Measurements from ENCODE around the gene DDX52. TPM values are rescaled to one million over a fixed set of nuclear protein-coding genes. Genes with fewer than 3 reads are reported as not detected.

Gene DDX52
- total and polyA plus RNA-seq, 2 of the 8 experiments (the other 6 are each of a cell fraction or from before 2014, with no cell fraction given) = 10.0 to 45.9 TPM

- Histone ChIP-seq H3K9me3 (ENCODE audit: insufficient read depth in 2 of 2, low read depth in 1 of 2, low read length in 1 of 2) (no peaks in the 10 kb centered on the region), H3K23ac (ENCODE audit: insufficient read length) (no peak overlapping the region), H2BK120ac (replicated peaks; ENCODE audit: low read depth, low read length) (no peak overlapping the region), H2BK15ac (ENCODE audit: low read length) (no peak overlapping the region), H3K9ac (replicated peaks in 1 of 4; ENCODE audit: extremely low read depth in 1 of 4, low read depth in 3 of 4, low read length in 3 of 4) (no peak overlapping the region), H2BK12ac (ENCODE audit: low read depth, low read length) (no peak overlapping the region), H3K4me1 (replicated peaks in 1 of 4; ENCODE audit: control insufficient read depth in 3 of 4, insufficient read depth in 4 of 4, low read length in 3 of 4) (peaks cover 0 to 6% (median 4%) of the 10 kb centered on the region in 4 experiments; a peak in 3 of 7 replicates), H3K18ac (ENCODE audit: extremely low read depth, low read length) (no peak overlapping the region), H3K36me3 (ENCODE audit: control insufficient read depth in 2 of 4, insufficient read depth in 4 of 4, low read length in 3 of 4) (no peaks in the 10 kb centered on the region), H3K4me2 (ENCODE audit: insufficient read depth in 1 of 2, low read depth in 2 of 2, low read length in 2 of 2) (no peak overlapping the region), H3K79me2 (ENCODE audit: control insufficient read depth in 1 of 2, insufficient read depth in 2 of 2, low read length in 2 of 2) (no peaks in the 10 kb centered on the region), H3K27ac (ENCODE audit: low read depth, low read length) (no peak overlapping the region), H4K5ac (ENCODE audit: insufficient read length, low read depth, low read length) (no peak overlapping the region), H4K91ac (replicated peaks; ENCODE audit: insufficient read length, low read length) (no peak overlapping the region), H3K56ac (replicated peaks; ENCODE audit: insufficient read length, low read depth, low read length) (no peak overlapping the region), H4K8ac (ENCODE audit: extremely low read depth, insufficient read depth, low read length) (no peak overlapping the region), H3K23me2 (ENCODE audit: low read depth, low read length) (no peaks in the 10 kb centered on the region), H2BK20ac (ENCODE audit: low read length) (no peak overlapping the region), H3K14ac (ENCODE audit: insufficient read length) (no peak overlapping the region), H4K20me1 (replicated peaks in 1 of 2; ENCODE audit: control insufficient read depth in 1 of 2, insufficient read depth in 2 of 2, low read length in 2 of 2) (no peaks in the 10 kb centered on the region), H3K4me3 (ENCODE audit: extremely low read depth in 1 of 4, insufficient read depth in 2 of 4, low read depth in 3 of 4, low read length in 4 of 4) (no peak overlapping the region), H3K27me3 (replicated peaks in 1 of 4; ENCODE audit: control insufficient read depth in 3 of 4, extremely low read depth in 1 of 4, insufficient read depth in 3 of 4, low read length in 3 of 4) (no peaks in the 10 kb centered on the region), H2BK5ac (ENCODE audit: low read depth, low read length) (no peak overlapping the region), H2AFZ (ENCODE audit: low read length) (no peak overlapping the region), H3K4ac (replicated peaks; ENCODE audit: insufficient read length, low read depth, low read length) (no peak overlapping the region), H2AK5ac (ENCODE audit: low read depth, low read length) (no peak overlapping the region), H3K79me1 (ENCODE audit: low read depth, low read length) (no peaks in the 10 kb centered on the region)
- DNase-seq (ENCODE audit: low read depth in 1 of 2, low spot score in 2 of 2) (no peak), FAIRE-seq (no peak)
- CTCF ChIA-PET (ENCODE audit: partially characterized antibody) = interaction anchor here (0.8 to 1.8 kb wide), 5 partner anchors 10 to 153 kb away, joined by 3 to 7 read pairs (median 4); no protein-coding TSS in a partner anchor
- no peak for TF ChIP-seq NRF1 (IDR thresholded peaks at IDR 0.05; ENCODE audit: low read depth, low read length)
- TF ChIP-seq CTCF (IDR thresholded peaks at IDR 0.05; ENCODE audit: control extremely low read depth in 1 of 3, insufficient read depth in 1 of 3, low read depth in 1 of 3, low read length in 3 of 3) = peak in 1 of 3 experiments; percentile 26; a peak in 1 of 4 replicates
- POLR2A ChIA-PET (ENCODE audit: partially characterized antibody) = interaction anchor here (1.0 kb wide), 1 partner anchor 79 kb away, joined by 3 read pairs; no protein-coding TSS in a partner anchor
- 87% methylated on average over 1 of the region's 1 CpG; no CpG with 5 or more reads in 1 of the 2 experiments for WGBS, 2 experiments (ENCODE audit: extremely low coverage in 1 of 2, insufficient coverage in 1 of 2, insufficient read length in 1 of 2, insufficient replicate concordance in 2 of 2, low coverage in 1 of 2, low lambda C conversion rate in 2 of 2, missing lambda C conversion rate in 1 of 2)
Measured at GRCh38 chr17:37661400-37662014, 18.3 kb upstream of the DDX52 start.

Measured in H1 (cell line).